Right lobe of liver (tissue), 6 donors: Measurements from ENCODE around the gene CARD19. TPM values are rescaled to one million over a fixed set of nuclear protein-coding genes. Genes with fewer than 3 reads are reported as not detected.

Experiments used
- ATAC-seq, 4 donors: fragments of 200-7000 bp; cut with Tn5 transposase; one replicate each; pipeline ENCODE4 v1.9.1; 2020; ENCODE audit warnings: mild to moderate bottlenecking in 4 of 4, moderate library complexity in 4 of 4
- DNase-seq, 3 donors: peaks; one replicate each; pipeline ENCODE4 v3.0.0-alpha.2; 2020
- H3K27ac ChIP-seq, 3 donors: fragments of 200-600 bp; one replicate each; pipeline ENCODE4 v1.8.0; 2022
- H3K27me3 ChIP-seq, 2 donors: fragments of 200-600 bp; one replicate each; pipeline ENCODE4 v1.8.0; 2022
- H3K36me3 ChIP-seq, 4 donors: fragments of 200-600 bp; sonication (generic) in 1 of 4; one replicate each; pipeline versions ENCODE4 v1.5.1 to v1.8.0; 2017 to 2022; ENCODE audit warnings: control low read depth in 1 of 4
- H3K4me1 ChIP-seq, 4 donors: fragments of 200-600 bp; sonication (generic) in 1 of 4; one replicate each; pipeline versions ENCODE4 v1.5.1 to v1.8.0; 2017 to 2022; ENCODE audit warnings: control low read depth in 1 of 4
- H3K4me3 ChIP-seq, 3 donors: fragments of 200-600 bp; one replicate each; pipeline ENCODE4 v1.8.0; 2022
- H3K9me3 ChIP-seq, 4 donors: fragments of 200-600 bp; sonication (generic) in 1 of 4; one replicate each; pipeline versions ENCODE4 v1.5.1 to v1.8.0; 2017 to 2022; ENCODE audit warnings: control low read depth in 1 of 4
- POLR2A ChIP-seq: fragments of 450-650 bp; IDR thresholded peaks from one replicate; pipeline ENCODE4 v1.6.1; 2017; ENCODE audit warnings: antibody characterized with exemption, mild to moderate bottlenecking
- WGBS: methylation state at CpG from one replicate; pipeline ENCODE4 v1.1.6; 2018; ENCODE audit warnings: low coverage, low lambda C conversion rate; ENCODE audit not compliant: insufficient coverage; ENCODE audit errors: missing lambda C conversion rate; 5-methylcytosine and 5-hydroxymethylcytosine counted together
- intact Hi-C, 2 donors: fragments of 100-400 bp; cut with DNase I; formaldehyde crosslinking; loops; one replicate each; pipeline versions ENCODE4 v1.11.2 to v1.14.1; 2022
- total RNA-seq, 6 experiments: library from RNA; depleted of rRNA in 2 of 6; stranded (reverse); fragments of >200 nt in 2 of 6; fragmentation: NEBNext Ultra II Directional in 3 of 6; extraction: Animal tissue kit (Norgen Biotek cat#: 25700) in 3 of 6; gene quantifications; one replicate each; pipeline versions ENCODE4 v1.1.0 to v1.2.4, GENCODE V29; 2016 to 2023
- TF ChIP-seq, protein P1 (sequence below), 4 donors: fragments of 200-600 bp in 3 of 4; fragments of 450-650 bp in 1 of 4; IDR thresholded peaks; one replicate each; pipeline versions ENCODE4 v1.5.1 to v1.8.0; 2016 to 2022; ENCODE audit warnings: antibody characterized with exemption in 4 of 4, mild to moderate bottlenecking in 2 of 4
- donor health status: DM: no; HTN: yes; CAD: no.
- donor health status: DM: no; HTN: no; CAD: no.
- donor health status: DM: no; HTN: no; CAD: no.
- donor health status: DM: no; HTN: yes; CAD: no.
- donor health status: DM: no; HTN: yes; CAD: no.

CARD19 gene
- total RNA-seq, 6 experiments from 2014 or later, result 6.3 to 31.7 (median 12.1) TPM

DNA sequence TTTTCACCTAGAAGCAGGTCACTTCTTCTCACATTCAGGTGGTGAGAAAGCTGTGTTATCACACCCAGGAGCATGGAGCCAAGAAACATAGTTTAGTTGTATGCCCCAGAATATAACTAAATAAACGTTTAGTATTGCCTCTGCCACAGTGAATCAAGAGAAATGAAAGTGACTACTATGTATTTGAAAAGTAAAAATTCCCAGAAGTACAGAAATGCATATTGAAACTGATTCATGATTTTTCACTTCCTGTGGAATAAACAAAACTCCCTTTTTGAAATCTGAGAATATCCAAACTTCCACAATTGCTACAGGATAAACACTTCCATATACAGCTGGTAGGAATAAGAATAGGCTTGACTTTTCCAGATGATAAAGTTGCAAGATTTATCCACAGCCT is 53.3 kb downstream of the CARD19 start:
- no peak overlapping the region for H3K4me3 ChIP-seq
- no peaks in the 10 kb centered on the region for H3K36me3 ChIP-seq
- no peaks in the 10 kb centered on the region for H3K27me3 ChIP-seq
- no peak overlapping the region for H3K27ac ChIP-seq
- ATAC-seq (peak in 1 of 4 donors; percentile 13), DNase-seq (no peak)
- intact Hi-C loops, result no loop called here
- 7% methylated on average over 1 of the region's 1 CpG for WGBS
- no peak for TF ChIP-seq POLR2A
- TF ChIP-seq, protein P1, sequence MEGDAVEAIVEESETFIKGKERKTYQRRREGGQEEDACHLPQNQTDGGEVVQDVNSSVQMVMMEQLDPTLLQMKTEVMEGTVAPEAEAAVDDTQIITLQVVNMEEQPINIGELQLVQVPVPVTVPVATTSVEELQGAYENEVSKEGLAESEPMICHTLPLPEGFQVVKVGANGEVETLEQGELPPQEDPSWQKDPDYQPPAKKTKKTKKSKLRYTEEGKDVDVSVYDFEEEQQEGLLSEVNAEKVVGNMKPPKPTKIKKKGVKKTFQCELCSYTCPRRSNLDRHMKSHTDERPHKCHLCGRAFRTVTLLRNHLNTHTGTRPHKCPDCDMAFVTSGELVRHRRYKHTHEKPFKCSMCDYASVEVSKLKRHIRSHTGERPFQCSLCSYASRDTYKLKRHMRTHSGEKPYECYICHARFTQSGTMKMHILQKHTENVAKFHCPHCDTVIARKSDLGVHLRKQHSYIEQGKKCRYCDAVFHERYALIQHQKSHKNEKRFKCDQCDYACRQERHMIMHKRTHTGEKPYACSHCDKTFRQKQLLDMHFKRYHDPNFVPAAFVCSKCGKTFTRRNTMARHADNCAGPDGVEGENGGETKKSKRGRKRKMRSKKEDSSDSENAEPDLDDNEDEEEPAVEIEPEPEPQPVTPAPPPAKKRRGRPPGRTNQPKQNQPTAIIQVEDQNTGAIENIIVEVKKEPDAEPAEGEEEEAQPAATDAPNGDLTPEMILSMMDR (IDR thresholded peaks at IDR 0.05), result no peak
- no peaks in the 10 kb centered on the region for H3K9me3 ChIP-seq
- H3K4me1 ChIP-seq, result no peaks in the 10 kb centered on the region

GRCh38 chr9:93151097-93151784 is 55.2 kb downstream of the CARD19 start:
- no peaks in the 10 kb centered on the region for H3K27me3 ChIP-seq
- intact Hi-C loops, result no loop called here
- no peak for ATAC-seq
- no peaks in the 10 kb centered on the region for H3K36me3 ChIP-seq
- TF ChIP-seq, protein P1 (IDR thresholded peaks at IDR 0.05), result no peak
- no peak for TF ChIP-seq POLR2A
- no peak overlapping the region for H3K4me3 ChIP-seq
- no peaks in the 10 kb centered on the region for H3K9me3 ChIP-seq
- 80% methylated on average over 1 of the region's 10 CpGs for WGBS
- no peak for DNase-seq
- H3K27ac ChIP-seq, result no peak overlapping the region
- H3K4me1 ChIP-seq, result no peaks in the 10 kb centered on the region

DNA sequence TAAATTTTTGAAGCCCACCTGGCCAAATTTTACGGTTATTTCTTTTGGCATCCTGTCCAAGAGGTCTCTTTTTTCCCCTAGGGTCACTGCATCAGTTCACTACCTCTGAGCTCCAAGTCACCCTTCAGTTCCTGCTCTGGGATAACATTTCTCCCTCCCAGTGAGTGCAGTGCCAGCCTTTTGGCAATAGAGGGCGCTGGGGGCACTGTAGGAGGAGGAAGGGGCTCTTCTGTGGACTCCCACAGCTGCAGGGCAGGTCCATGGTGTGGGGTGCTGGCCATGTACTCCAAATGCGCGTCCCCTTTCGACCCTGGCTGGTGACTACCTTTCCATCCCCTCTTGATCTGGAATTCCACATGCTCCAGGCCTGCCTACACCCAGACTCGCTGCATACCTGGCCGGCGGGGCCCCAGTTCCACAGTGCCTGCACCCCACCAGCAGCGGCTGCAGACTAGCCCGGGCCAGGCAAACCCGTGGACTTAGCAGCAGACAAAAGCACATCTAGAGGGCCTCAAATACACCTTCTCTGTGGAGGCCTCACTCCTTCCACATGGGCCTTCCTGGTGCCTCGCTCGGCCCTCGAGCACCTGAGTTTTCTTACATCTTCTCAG is 58.4 kb downstream of the CARD19 start:
- TF ChIP-seq POLR2A, result no peak
- TF ChIP-seq, protein P1 (IDR thresholded peaks at IDR 0.05), result peak in 3 of 4 donors; percentile 22 to 34 (median 27)
- Histone ChIP-seq H3K27ac (no peak overlapping the region), H3K9me3 (no peaks in the 10 kb centered on the region), H3K4me3 (no peak overlapping the region), H3K4me1 (no peaks in the 10 kb centered on the region), H3K27me3 (no peaks in the 10 kb centered on the region), H3K36me3 (no peaks in the 10 kb centered on the region)
- DNase-seq, result no peak
- WGBS, result 62% methylated on average over 5 of the region's 14 CpGs
- ATAC-seq, result peak; percentile 13 to 43 (median 36)
- intact Hi-C loops, result no loop called here

- intact Hi-C loops, result no loop called here
- ATAC-seq, result peak in 1 of 4 donors; percentile 81
Measured at GRCh38 chr9:93155716-93156474, 59.9 kb downstream of the CARD19 start.

More at GRCh38 chr9:93155716-93156474, 59.9 kb downstream of the CARD19 start:
- no peaks in the 10 kb centered on the region for H3K4me1 ChIP-seq
- H3K27me3 ChIP-seq, result no peaks in the 10 kb centered on the region
- H3K9me3 ChIP-seq, result no peaks in the 10 kb centered on the region
- TF ChIP-seq, protein P1 (IDR thresholded peaks at IDR 0.05), result no peak
- no peak for TF ChIP-seq POLR2A
- no peaks in the 10 kb centered on the region for H3K36me3 ChIP-seq
- WGBS, result 86% methylated on average over 11 of the region's 16 CpGs
- DNase-seq, result no peak
- no peak overlapping the region for H3K27ac ChIP-seq
- no peak overlapping the region for H3K4me3 ChIP-seq
